H9 (cell line): ENCODE measurements around the gene ZMIZ1. TPM values are rescaled to one million over a fixed set of nuclear protein-coding genes. Genes with fewer than 3 reads are reported as not detected.

Experiments used
- DNase-seq: peaks from one replicate; pipeline ENCODE4 v3.0.0-alpha.2; 2017
- H2AFZ ChIP-seq: one replicate; pipeline ENCODE4 v1.6.1; 2013; ENCODE audit warnings: mild to moderate bottlenecking, low read length, control low read depth, moderate library complexity
- H2AK5ac ChIP-seq: 2 replicates; pipeline ENCODE4 v1.6.1; 2013; ENCODE audit warnings: low read length, control low read depth, mixed read lengths; ENCODE audit not compliant: insufficient read length
- H2BK120ac ChIP-seq: one replicate; pipeline ENCODE4 v1.6.1; 2013; ENCODE audit warnings: low read depth, mild to moderate bottlenecking, low read length, control low read depth, inconsistent platforms; ENCODE audit not compliant: poor library complexity, severe bottlenecking
- H2BK12ac ChIP-seq: 2 replicates; pipeline ENCODE4 v1.6.1; 2013; ENCODE audit warnings: low read length, control low read depth, mixed read lengths, low read depth; ENCODE audit not compliant: insufficient read length
- H2BK15ac ChIP-seq: 2 replicates; pipeline ENCODE4 v1.6.1; 2013; ENCODE audit warnings: low read depth, low read length, control low read depth
- H2BK20ac ChIP-seq: one replicate; pipeline ENCODE4 v1.6.1; 2013; ENCODE audit warnings: low read depth, mild to moderate bottlenecking, low read length, control low read depth, inconsistent platforms; ENCODE audit not compliant: poor library complexity, severe bottlenecking
- H2BK5ac ChIP-seq: 2 replicates; pipeline ENCODE4 v1.6.1; 2013; ENCODE audit warnings: low read length, control low read depth, mixed read lengths; ENCODE audit not compliant: insufficient read length
- H3K14ac ChIP-seq: 2 replicates; pipeline ENCODE4 v1.6.1; 2013; ENCODE audit warnings: low read length, control low read depth; ENCODE audit not compliant: insufficient read depth
- H3K18ac ChIP-seq: 2 replicates; pipeline ENCODE4 v1.6.1; 2013; ENCODE audit warnings: low read depth, mild to moderate bottlenecking, mixed read lengths, low read length, control low read depth; ENCODE audit not compliant: insufficient read length
- H3K23ac ChIP-seq: 2 replicates; pipeline ENCODE4 v1.6.1; 2013; ENCODE audit warnings: low read length, control low read depth, mixed read lengths, low read depth; ENCODE audit not compliant: insufficient read length
- H3K23me2 ChIP-seq: 2 replicates; pipeline ENCODE4 v1.6.1; 2013; ENCODE audit warnings: low read depth, mild to moderate bottlenecking, mixed read lengths, low read length, control low read depth; ENCODE audit not compliant: insufficient read length, poor library complexity, severe bottlenecking
- H3K27ac ChIP-seq: 2 replicates; pipeline ENCODE4 v1.5.1; 2013; ENCODE audit warnings: low read length, control low read depth, mixed read lengths, low read depth; ENCODE audit not compliant: insufficient read length
- H3K27me3 ChIP-seq: 2 replicates; pipeline ENCODE4 v1.6.1; 2013; ENCODE audit warnings: low read length, control low read depth, inconsistent platforms; ENCODE audit not compliant: insufficient read depth
- H3K4ac ChIP-seq: 2 replicates; pipeline ENCODE4 v1.6.1; 2013; ENCODE audit warnings: low read depth, mild to moderate bottlenecking, control low read depth, inconsistent platforms, low read length, moderate library complexity
- H3K4me1 ChIP-seq: 2 replicates; pipeline ENCODE4 v1.6.1; 2013; ENCODE audit warnings: low read length, control low read depth, inconsistent platforms; ENCODE audit not compliant: insufficient read depth
- H3K4me2 ChIP-seq: 2 replicates; pipeline ENCODE4 v1.6.1; 2013; ENCODE audit warnings: low read length, control low read depth, mixed read lengths; ENCODE audit not compliant: insufficient read length, insufficient read depth
- H3K56ac ChIP-seq: 2 replicates; pipeline ENCODE4 v1.6.1; 2013; ENCODE audit warnings: low read depth, mild to moderate bottlenecking, mixed read lengths, low read length, control low read depth; ENCODE audit not compliant: insufficient read length
- H3K79me1 ChIP-seq: 2 replicates; pipeline ENCODE4 v1.6.1; 2013; ENCODE audit warnings: low read depth, mild to moderate bottlenecking, moderate library complexity, low read length, control low read depth, inconsistent platforms; ENCODE audit not compliant: insufficient read depth, poor library complexity, severe bottlenecking
- H3K79me2 ChIP-seq: 2 replicates; pipeline ENCODE4 v1.6.1; 2013; ENCODE audit warnings: low read length, control low read depth, inconsistent platforms; ENCODE audit not compliant: insufficient read depth
- H3K9ac ChIP-seq: 2 replicates; pipeline ENCODE4 v1.6.1; 2013; ENCODE audit warnings: low read length, control low read depth, mixed read lengths; ENCODE audit not compliant: insufficient read length; ENCODE audit errors: extremely low read depth
- H3K9me3 ChIP-seq: one replicate; pipeline ENCODE4 v1.6.1; 2013; ENCODE audit warnings: low read depth, low read length, inconsistent platforms; ENCODE audit not compliant: control insufficient read depth
- H3T11ph ChIP-seq: one replicate; pipeline ENCODE4 v1.6.1; 2013; ENCODE audit warnings: mild to moderate bottlenecking, low read length, control low read depth, inconsistent platforms
- H4K20me1 ChIP-seq: one replicate; pipeline ENCODE4 v1.6.1; 2013; ENCODE audit not compliant: control insufficient read depth, insufficient read length, insufficient read depth
- H4K5ac ChIP-seq: 2 replicates; pipeline ENCODE4 v1.6.1; 2013; ENCODE audit warnings: low read depth, mild to moderate bottlenecking, mixed read lengths, low read length, control low read depth; ENCODE audit not compliant: insufficient read length
- H4K8ac ChIP-seq: replicated peaks from 2 replicates; pipeline ENCODE4 v1.6.1; 2013; ENCODE audit warnings: low read length, control low read depth, mixed read lengths, low read depth; ENCODE audit not compliant: insufficient read length
- H4K91ac ChIP-seq: 2 replicates; pipeline ENCODE4 v1.6.1; 2013; ENCODE audit warnings: low read depth, mild to moderate bottlenecking, moderate library complexity, mixed read lengths, low read length, control low read depth; ENCODE audit not compliant: insufficient read length
- H3K27ac Mint-ChIP-seq, 3 experiments: 2 replicates in 2 of 3; 3 replicates in 1 of 3; pipeline ENCODE4 v1.8.0; 2020 to 2021; ENCODE audit warnings: mixed read lengths in 3 of 3, mild to moderate bottlenecking in 1 of 3, moderate library complexity in 1 of 3
- H3K27me3 Mint-ChIP-seq: 2 replicates; pipeline ENCODE4 v1.8.0; 2021; ENCODE audit warnings: low read depth, mild to moderate bottlenecking, moderate library complexity, mixed read lengths
- H3K36me3 Mint-ChIP-seq, 3 experiments: 2 replicates in 2 of 3; 3 replicates in 1 of 3; pipeline ENCODE4 v1.8.0; 2020 to 2021; ENCODE audit warnings: low read depth in 3 of 3, mixed read lengths in 3 of 3; ENCODE audit not compliant: insufficient read depth in 1 of 3
- H3K4me1 Mint-ChIP-seq, 2 experiments: 2 replicates each; pipeline ENCODE4 v1.8.0; 2020; ENCODE audit warnings: mixed read lengths in 2 of 2
- H3K4me3 Mint-ChIP-seq, 2 experiments: 2 replicates in 1 of 2; 3 replicates in 1 of 2; pipeline ENCODE4 v1.8.0; 2020 to 2021; ENCODE audit warnings: mild to moderate bottlenecking in 2 of 2, mixed read lengths in 2 of 2, moderate library complexity in 1 of 2
- H3K9me3 Mint-ChIP-seq, 2 experiments: 2 replicates in 1 of 2; 3 replicates in 1 of 2; pipeline ENCODE4 v1.8.0; 2020; ENCODE audit warnings: mild to moderate bottlenecking in 2 of 2, mixed read lengths in 2 of 2, moderate library complexity in 1 of 2
- WGBS: extraction: QIAGEN DNeasy Blood & Tissue Kit; methylation state at CpG from one replicate; pipeline ENCODE4 v1.1.7; 2013; ENCODE audit warnings: missing lambda C conversion rate, low lambda C conversion rate, mixed read lengths; ENCODE audit not compliant: insufficient read length; ENCODE audit errors: extremely low coverage; 5-methylcytosine and 5-hydroxymethylcytosine counted together
- total RNA-seq: library from RNA; stranded (reverse); gene quantifications from 2 replicates; pipeline ENCODE4 v1.2.1, GENCODE V29; 2021
- TF ChIP-seq, protein P1 (sequence below): fragments of 200-600 bp; sonication (generic); conservative IDR thresholded peaks from 3 replicates; pipeline ENCODE4 v1.8.0; 2021; ENCODE audit warnings: antibody characterized with exemption, mild to moderate bottlenecking

The ZMIZ1 gene
- total RNA-seq, 1 experiment from 2014 or later: 36.9 TPM

DNA sequence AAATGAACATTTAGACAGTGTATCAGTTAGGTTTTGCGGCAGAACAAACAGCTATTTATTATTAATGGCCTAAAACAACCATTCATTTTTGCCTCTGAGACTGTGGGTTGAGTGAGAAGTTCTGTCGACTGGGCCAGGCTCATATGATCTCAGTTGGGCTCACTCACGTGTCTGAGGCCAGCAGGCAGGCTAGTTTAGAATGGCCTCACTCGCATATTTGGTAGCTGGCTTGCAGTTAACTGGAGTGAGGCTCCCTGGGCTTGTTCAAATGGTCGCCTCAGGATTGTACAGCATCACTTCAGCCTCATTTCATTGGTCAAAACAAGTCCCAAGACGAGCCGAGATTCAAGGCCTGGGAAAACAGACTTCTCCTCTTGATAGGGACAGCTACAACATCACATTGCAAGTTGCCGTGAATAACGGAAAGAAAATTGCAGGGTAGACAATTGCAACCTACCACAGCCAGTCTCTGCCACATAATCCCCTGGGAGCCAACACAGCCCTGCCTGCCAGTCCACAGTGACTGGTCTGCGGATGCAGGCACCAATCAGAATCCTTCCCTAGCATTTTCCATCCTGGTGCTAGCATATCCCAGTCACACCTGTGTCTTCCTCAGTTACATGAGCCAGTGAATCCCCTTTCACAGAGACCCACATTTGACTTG, 255.4 kb downstream of the ZMIZ1 start:
- Histone ChIP-seq H3K56ac (no peak overlapping the region), H4K20me1 (no peaks in the 10 kb centered on the region), H3K27ac (no peak overlapping the region), H3K23me2 (no peaks in the 10 kb centered on the region), H2BK12ac (no peak overlapping the region), H3K9ac (no peak overlapping the region), H3K79me1 (no peaks in the 10 kb centered on the region), H4K91ac (no peak overlapping the region), H4K8ac (no peak overlapping the region), H2BK5ac (no peak overlapping the region), H2AK5ac (no peak overlapping the region), H3T11ph (no peak overlapping the region), H3K4me2 (no peak overlapping the region), H3K23ac (no peak overlapping the region), H3K14ac (no peak overlapping the region), H3K4me1 (no peaks in the 10 kb centered on the region), H2BK20ac (no peak overlapping the region), H2AFZ (no peak overlapping the region), H3K4ac (no peak overlapping the region), H2BK120ac (no peak overlapping the region), H3K27me3 (no peaks in the 10 kb centered on the region), H3K79me2 (no peaks in the 10 kb centered on the region), H2BK15ac (no peak overlapping the region), H3K9me3 (no peaks in the 10 kb centered on the region), H4K5ac (no peak overlapping the region), H3K18ac (no peak overlapping the region)
- WGBS: no CpG with 5 or more reads among the region's 10 CpGs
- H3K4me1 Mint-ChIP-seq: no peaks in the 10 kb centered on the region
- DNase-seq: no peak
- H3K27ac Mint-ChIP-seq: no peak overlapping the region
- H3K36me3 Mint-ChIP-seq: no peaks in the 10 kb centered on the region; a peak in 1 of 7 replicates
- H3K4me3 Mint-ChIP-seq: no peak overlapping the region
- H3K9me3 Mint-ChIP-seq: peaks cover 4% of the 10 kb centered on the region in 2 experiments; a peak in 4 of 5 replicates
- TF ChIP-seq, protein P1, sequence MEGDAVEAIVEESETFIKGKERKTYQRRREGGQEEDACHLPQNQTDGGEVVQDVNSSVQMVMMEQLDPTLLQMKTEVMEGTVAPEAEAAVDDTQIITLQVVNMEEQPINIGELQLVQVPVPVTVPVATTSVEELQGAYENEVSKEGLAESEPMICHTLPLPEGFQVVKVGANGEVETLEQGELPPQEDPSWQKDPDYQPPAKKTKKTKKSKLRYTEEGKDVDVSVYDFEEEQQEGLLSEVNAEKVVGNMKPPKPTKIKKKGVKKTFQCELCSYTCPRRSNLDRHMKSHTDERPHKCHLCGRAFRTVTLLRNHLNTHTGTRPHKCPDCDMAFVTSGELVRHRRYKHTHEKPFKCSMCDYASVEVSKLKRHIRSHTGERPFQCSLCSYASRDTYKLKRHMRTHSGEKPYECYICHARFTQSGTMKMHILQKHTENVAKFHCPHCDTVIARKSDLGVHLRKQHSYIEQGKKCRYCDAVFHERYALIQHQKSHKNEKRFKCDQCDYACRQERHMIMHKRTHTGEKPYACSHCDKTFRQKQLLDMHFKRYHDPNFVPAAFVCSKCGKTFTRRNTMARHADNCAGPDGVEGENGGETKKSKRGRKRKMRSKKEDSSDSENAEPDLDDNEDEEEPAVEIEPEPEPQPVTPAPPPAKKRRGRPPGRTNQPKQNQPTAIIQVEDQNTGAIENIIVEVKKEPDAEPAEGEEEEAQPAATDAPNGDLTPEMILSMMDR: no peak
- H3K27me3 Mint-ChIP-seq: peaks cover 17% of the 10 kb centered on the region
